A673 (cell line): ENCODE results near the gene NR2F2.

Experiments
- CTCF ChIP-seq: fragments of 300-800, 200-600 bp; sonication (generic); conservative IDR thresholded peaks from 2 replicates; pipeline ENCODE4 v1.5.1; 2017; ENCODE audit warnings: low read depth, mild to moderate bottlenecking, antibody characterized with exemption, low read length, moderate library complexity, mixed read lengths
- EZH2 ChIP-seq: fragments of 200-600 bp; sonication (generic); IDR thresholded peaks from 2 replicates; pipeline ENCODE4 v1.6.1; 2017; ENCODE audit warnings: borderline replicate concordance, low read depth, mild to moderate bottlenecking, mixed read lengths, antibody characterized with exemption, low read length; ENCODE audit not compliant: poor library complexity, severe bottlenecking

DNA sequence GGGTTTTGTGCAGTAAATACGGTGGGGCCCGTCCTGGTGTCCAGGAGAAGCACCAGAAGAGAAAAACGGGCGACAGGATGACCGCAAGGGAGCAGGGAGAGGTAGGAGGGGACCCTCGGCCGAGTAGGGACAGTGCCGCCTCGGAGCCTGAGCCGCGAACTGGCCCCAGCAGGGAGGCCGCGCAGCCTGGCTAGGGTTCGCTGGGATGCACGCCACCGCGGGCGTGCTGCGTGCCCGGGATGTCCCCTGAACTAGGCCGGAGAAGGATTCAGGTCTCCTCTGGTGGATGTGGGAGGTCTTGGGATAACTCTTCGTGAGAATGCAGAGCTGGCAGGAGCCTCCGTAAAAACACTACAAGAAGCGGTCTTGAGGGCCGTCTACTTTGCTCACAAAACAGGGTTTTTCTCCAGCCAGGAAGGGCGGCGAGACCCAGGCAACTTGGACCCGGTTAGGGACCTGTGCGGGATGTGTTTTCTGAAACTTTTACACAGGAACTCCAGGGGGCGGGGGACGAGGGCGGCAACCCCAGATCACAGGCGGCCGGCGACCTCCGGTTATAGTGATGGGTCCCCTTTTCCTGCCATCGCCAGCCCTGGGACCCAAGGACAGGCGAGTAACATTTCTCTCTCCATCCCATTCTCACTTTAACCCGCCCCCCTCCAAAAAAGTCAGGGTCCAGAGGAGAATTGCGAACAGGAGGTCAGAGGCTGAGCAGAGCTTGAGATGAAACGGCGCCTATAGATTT lies 35.5 kb downstream of the NR2F2 start:
- TF ChIP-seq CTCF, result no peak
- TF ChIP-seq EZH2, result no peak
